Epithelial cell of esophagus (primary cell): Measurements from ENCODE around the gene SQOR.

Experiments
- DNase-seq: peaks from one replicate; pipeline ENCODE4 v3.0.0; 2010; ENCODE audit warnings: low read depth
- H3K4me3 ChIP-seq: 2 replicates; pipeline ENCODE4 v1.5.1; 2011; ENCODE audit warnings: mild to moderate bottlenecking, low read length, control low read depth
- CTCF ChIP-seq: IDR thresholded peaks from 2 replicates; pipeline ENCODE4 v1.5.1; 2011; ENCODE audit warnings: low read depth, mild to moderate bottlenecking, low read length, control low read depth, inconsistent platforms; ENCODE audit not compliant: insufficient read depth; ENCODE audit errors: missing control alignments

Gene SQOR

GRCh38 chr15:45710657-45711056 lies 75.8 kb downstream of the SQOR start:
- H3K4me3 ChIP-seq = no peak overlapping the region
- no peak for TF ChIP-seq CTCF
- no peak for DNase-seq

- peak; percentile 88 for TF ChIP-seq CTCF
- no peak overlapping the region for H3K4me3 ChIP-seq
- DNase-seq = peak; percentile 76
Measured at GRCh38 chr15:45714590-45715488, 80.0 kb downstream of the SQOR start.

GRCh38 chr15:45715528-45715927 lies 80.7 kb downstream of the SQOR start:
- no peak overlapping the region for H3K4me3 ChIP-seq
- peak; percentile 40 for TF ChIP-seq CTCF
- DNase-seq = no peak

- TF ChIP-seq CTCF = no peak
- no peak for DNase-seq
Measured at GRCh38 chr15:45719490-45719889, 84.7 kb downstream of the SQOR start.

GRCh38 chr15:45720183-45720582 lies 85.4 kb downstream of the SQOR start:
- no peak for DNase-seq
- no peak for TF ChIP-seq CTCF
- H3K4me3 ChIP-seq = no peak overlapping the region

More at GRCh38 chr15:45719490-45719889, 84.7 kb downstream of the SQOR start:
- no peak overlapping the region for H3K4me3 ChIP-seq

GRCh38 chr15:45728641-45729040 lies 93.8 kb downstream of the SQOR start:
- no peak for DNase-seq
- no peak overlapping the region for H3K4me3 ChIP-seq
- no peak for TF ChIP-seq CTCF

GRCh38 chr15:45729141-45729540 lies 94.3 kb downstream of the SQOR start:
- DNase-seq = peak; percentile 58
- no peak for TF ChIP-seq CTCF
- H3K4me3 ChIP-seq = no peak overlapping the region
